NOMO-1 treated with dmso at 0.1 percent for 144 hours (cell line): Measurements from ENCODE around the gene KRIT1.

Experiments used
- DNase-seq: peaks from one replicate; lab custom pipeline; 2025; ENCODE audit not compliant: unreplicated experiment; lab: John Stamatoyannopoulos, UW

Gene KRIT1

GRCh38 chr7:92156990-92157389 is 88.7 kb downstream of the KRIT1 start:
- no peak for DNase-seq

GRCh38 chr7:92155108-92155739 is 90.5 kb downstream of the KRIT1 start:
- DNase-seq, result no peak

DNA sequence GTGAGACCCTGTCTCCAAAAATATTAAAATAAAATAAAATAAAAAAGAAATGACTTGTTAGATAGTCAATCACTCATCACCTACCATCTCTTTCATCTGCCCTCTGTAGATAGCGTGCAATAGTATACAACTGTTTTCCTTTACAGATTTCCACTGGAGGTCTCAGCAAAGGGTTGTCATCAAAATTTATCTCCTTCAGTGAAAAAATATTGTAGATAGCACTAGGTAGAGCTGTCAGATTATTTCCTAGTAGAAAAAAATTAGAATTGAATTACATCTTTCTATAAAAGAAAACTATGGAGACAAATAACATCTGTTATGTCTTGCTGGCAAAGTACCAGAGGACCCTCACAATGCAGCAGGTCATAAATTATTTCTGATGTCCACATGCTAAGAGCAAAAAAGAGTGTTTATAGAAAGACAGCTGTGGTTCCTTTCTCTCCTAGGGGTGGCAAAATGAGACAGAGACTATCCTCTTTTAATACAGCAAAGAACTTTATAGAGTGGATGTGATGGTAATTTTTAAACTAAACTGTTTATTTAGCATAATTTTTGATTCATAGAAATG is 95.2 kb downstream of the KRIT1 start:
- DNase-seq, result no peak

- no peak for DNase-seq
Observed at GRCh38 chr7:92149736-92150239, 95.9 kb downstream of the KRIT1 start.
